HEK293 (cell line): ENCODE data around the gene ISX.

Experiments
- MYNN ChIP-seq: fragments of 450-650 bp; formaldehyde crosslinking; IDR thresholded peaks from 2 replicates; pipeline ENCODE4 v1.5.1; 2016; ENCODE audit warnings: missing biosample characterization, missing genetic modification characterization, borderline replicate concordance
- ZBTB20 ChIP-seq: fragments of 450-650 bp; formaldehyde crosslinking; IDR thresholded peaks from 2 replicates; pipeline ENCODE4 v1.5.1; 2016; ENCODE audit warnings: missing biosample characterization, missing genetic modification characterization
- ZIC2 ChIP-seq: fragments of 450-650 bp; formaldehyde crosslinking; IDR thresholded peaks from 2 replicates; pipeline ENCODE4 v1.5.1; 2016; ENCODE audit warnings: missing biosample characterization, missing genetic modification characterization
- ZNF133 ChIP-seq: fragments of 450-650 bp; formaldehyde crosslinking; IDR thresholded peaks from 2 replicates; pipeline ENCODE4 v1.5.1; 2016; ENCODE audit warnings: missing biosample characterization, missing genetic modification characterization
- ZNF184 ChIP-seq: fragments of 450-650 bp; IDR thresholded peaks from 2 replicates; pipeline ENCODE4 v1.5.1; 2018; ENCODE audit warnings: missing biosample characterization, mild to moderate bottlenecking, missing genetic modification characterization
- ZNF311 ChIP-seq: fragments of 450-650 bp; formaldehyde crosslinking; IDR thresholded peaks from 2 replicates; pipeline ENCODE4 v1.5.1; 2017; ENCODE audit warnings: missing biosample characterization, missing genetic modification characterization, borderline replicate concordance
- ZNF660 ChIP-seq: fragments of 450-650 bp; IDR thresholded peaks from 2 replicates; pipeline ENCODE4 v1.5.1; 2018; ENCODE audit warnings: missing biosample characterization, mild to moderate bottlenecking, missing genetic modification characterization
- ZNF670 ChIP-seq: fragments of 450-650 bp; formaldehyde crosslinking; IDR thresholded peaks from 2 replicates; pipeline ENCODE4 v1.5.1; 2016; ENCODE audit warnings: missing biosample characterization, missing genetic modification characterization, low read depth
- ZNF830 ChIP-seq: fragments of 450-650 bp; IDR thresholded peaks from 2 replicates; pipeline ENCODE4 v1.5.0; 2018; ENCODE audit warnings: missing biosample characterization, missing genetic modification characterization, low read depth, mild to moderate bottlenecking, moderate library complexity
- TF ChIP-seq, protein P1 (sequence below): fragments of 450-650 bp; formaldehyde crosslinking; IDR thresholded peaks from 2 replicates; pipeline ENCODE4 v1.5.1; 2016; ENCODE audit warnings: missing biosample characterization, missing genetic modification characterization
- TF ChIP-seq, protein P2 (sequence below): fragments of 450-650 bp; formaldehyde crosslinking; IDR thresholded peaks from 2 replicates; pipeline ENCODE4 v1.5.1; 2016; ENCODE audit warnings: missing biosample characterization, missing genetic modification characterization, borderline replicate concordance

DNA sequence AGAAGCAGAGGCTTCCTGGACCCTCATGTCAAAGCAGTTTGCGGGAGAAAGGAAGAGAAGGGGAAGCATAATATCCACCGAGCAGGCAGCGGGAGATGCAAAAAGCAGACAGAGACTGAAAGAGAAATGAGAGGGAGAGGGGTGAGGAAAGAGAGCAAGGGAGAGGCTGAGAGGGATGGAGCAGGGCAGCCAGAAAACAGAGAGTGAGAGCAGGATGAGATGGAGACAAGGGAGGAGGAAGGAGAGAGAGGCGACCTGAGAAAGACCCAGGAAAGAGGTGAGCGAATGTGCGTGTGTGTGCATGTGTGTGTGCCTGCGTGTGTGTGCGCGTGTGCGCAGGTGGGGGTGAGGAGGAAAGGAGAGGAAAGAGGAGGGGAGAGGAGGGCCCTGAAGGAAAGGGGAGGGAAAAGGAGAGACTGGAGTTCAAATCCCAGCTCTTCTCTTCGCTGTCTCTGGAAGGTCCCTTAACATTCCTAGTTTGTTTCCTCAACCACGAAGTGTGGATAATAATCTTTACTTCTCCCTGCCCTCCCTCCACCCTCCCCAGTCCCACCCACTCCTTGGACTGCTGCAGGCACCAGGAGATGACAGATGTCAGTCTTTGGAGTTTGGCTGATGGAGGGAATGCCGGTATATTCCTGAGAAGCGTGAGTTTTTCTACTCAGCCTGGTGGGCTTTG, 67.9 kb downstream of the ISX start:
- TF ChIP-seq ZNF660 (tag by site-specific recombination) (no peak), ZNF830 (tag by site-specific recombination) (no peak), ZNF184 (tag by site-specific recombination) (no peak), ZNF133 (tag by site-specific recombination) (no peak), ZNF311 (tag by site-specific recombination) (no peak), ZNF670 (no peak), ZIC2 (tag by site-specific recombination) (no peak), ZBTB20 (tag by site-specific recombination) (no peak), MYNN (tag by site-specific recombination) (no peak)
- TF ChIP-seq, protein P1, sequence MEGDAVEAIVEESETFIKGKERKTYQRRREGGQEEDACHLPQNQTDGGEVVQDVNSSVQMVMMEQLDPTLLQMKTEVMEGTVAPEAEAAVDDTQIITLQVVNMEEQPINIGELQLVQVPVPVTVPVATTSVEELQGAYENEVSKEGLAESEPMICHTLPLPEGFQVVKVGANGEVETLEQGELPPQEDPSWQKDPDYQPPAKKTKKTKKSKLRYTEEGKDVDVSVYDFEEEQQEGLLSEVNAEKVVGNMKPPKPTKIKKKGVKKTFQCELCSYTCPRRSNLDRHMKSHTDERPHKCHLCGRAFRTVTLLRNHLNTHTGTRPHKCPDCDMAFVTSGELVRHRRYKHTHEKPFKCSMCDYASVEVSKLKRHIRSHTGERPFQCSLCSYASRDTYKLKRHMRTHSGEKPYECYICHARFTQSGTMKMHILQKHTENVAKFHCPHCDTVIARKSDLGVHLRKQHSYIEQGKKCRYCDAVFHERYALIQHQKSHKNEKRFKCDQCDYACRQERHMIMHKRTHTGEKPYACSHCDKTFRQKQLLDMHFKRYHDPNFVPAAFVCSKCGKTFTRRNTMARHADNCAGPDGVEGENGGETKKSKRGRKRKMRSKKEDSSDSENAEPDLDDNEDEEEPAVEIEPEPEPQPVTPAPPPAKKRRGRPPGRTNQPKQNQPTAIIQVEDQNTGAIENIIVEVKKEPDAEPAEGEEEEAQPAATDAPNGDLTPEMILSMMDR (tag by site-specific recombination): no peak
- TF ChIP-seq, protein P2, sequence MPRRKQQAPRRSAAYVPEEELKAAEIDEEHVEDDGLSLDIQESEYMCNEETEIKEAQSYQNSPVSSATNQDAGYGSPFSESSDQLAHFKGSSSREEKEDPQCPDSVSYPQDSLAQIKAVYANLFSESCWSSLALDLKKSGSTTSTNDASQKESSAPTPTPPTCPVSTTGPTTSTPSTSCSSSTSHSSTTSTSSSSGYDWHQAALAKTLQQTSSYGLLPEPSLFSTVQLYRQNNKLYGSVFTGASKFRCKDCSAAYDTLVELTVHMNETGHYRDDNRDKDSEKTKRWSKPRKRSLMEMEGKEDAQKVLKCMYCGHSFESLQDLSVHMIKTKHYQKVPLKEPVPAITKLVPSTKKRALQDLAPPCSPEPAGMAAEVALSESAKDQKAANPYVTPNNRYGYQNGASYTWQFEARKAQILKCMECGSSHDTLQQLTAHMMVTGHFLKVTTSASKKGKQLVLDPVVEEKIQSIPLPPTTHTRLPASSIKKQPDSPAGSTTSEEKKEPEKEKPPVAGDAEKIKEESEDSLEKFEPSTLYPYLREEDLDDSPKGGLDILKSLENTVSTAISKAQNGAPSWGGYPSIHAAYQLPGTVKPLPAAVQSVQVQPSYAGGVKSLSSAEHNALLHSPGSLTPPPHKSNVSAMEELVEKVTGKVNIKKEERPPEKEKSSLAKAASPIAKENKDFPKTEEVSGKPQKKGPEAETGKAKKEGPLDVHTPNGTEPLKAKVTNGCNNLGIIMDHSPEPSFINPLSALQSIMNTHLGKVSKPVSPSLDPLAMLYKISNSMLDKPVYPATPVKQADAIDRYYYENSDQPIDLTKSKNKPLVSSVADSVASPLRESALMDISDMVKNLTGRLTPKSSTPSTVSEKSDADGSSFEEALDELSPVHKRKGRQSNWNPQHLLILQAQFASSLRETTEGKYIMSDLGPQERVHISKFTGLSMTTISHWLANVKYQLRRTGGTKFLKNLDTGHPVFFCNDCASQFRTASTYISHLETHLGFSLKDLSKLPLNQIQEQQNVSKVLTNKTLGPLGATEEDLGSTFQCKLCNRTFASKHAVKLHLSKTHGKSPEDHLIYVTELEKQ (tag by site-specific recombination): no peak
